HG02852 (cell line): ENCODE measurements around the gene PLAC1.

Experiments used
- ATAC-seq: cut with Tn5 transposase; IDR thresholded peaks from one replicate; pipeline ENCODE4 v1.9.1; 2021; ENCODE audit warnings: mild to moderate bottlenecking, moderate library complexity; ENCODE audit not compliant: unreplicated experiment

Gene PLAC1

GRCh38 chrX:134591502-134591901, 66.8 kb downstream of the PLAC1 start:
- ATAC-seq: no peak

GRCh38 chrX:134588806-134589205, 69.5 kb downstream of the PLAC1 start:
- ATAC-seq: no peak

GRCh38 chrX:134580907-134581306, 77.4 kb downstream of the PLAC1 start:
- ATAC-seq: no peak

GRCh38 chrX:134573683-134574035, 84.6 kb downstream of the PLAC1 start:
- ATAC-seq: no peak

- no peak for ATAC-seq
These were observed 85.2 kb downstream of the PLAC1 start for GRCh38 chrX:134572816-134573682.

- ATAC-seq: no peak
These were observed 86.5 kb downstream of the PLAC1 start for GRCh38 chrX:134571796-134572195.

GRCh38 chrX:134570899-134571298, 87.4 kb downstream of the PLAC1 start:
- ATAC-seq: no peak

- no peak for ATAC-seq
These were observed 87.8 kb downstream of the PLAC1 start for GRCh38 chrX:134570509-134570846.

- ATAC-seq: no peak
These were observed 89.0 kb downstream of the PLAC1 start for GRCh38 chrX:134569306-134569705.

GRCh38 chrX:134568285-134569016, 89.8 kb downstream of the PLAC1 start:
- ATAC-seq: no peak

- ATAC-seq: no peak
These were observed 91.8 kb downstream of the PLAC1 start for GRCh38 chrX:134566506-134566905.

- ATAC-seq: no peak
These were observed 96.3 kb downstream of the PLAC1 start for GRCh38 chrX:134562002-134562401.

GRCh38 chrX:134558133-134558532, 100.1 kb downstream of the PLAC1 start:
- ATAC-seq: no peak

GRCh38 chrX:134554291-134554690, 104.0 kb downstream of the PLAC1 start:
- no peak for ATAC-seq

GRCh38 chrX:134552351-134552750, 105.9 kb downstream of the PLAC1 start:
- no peak for ATAC-seq

GRCh38 chrX:134551376-134552048, 106.8 kb downstream of the PLAC1 start:
- no peak for ATAC-seq

GRCh38 chrX:134548257-134549201, 109.7 kb downstream of the PLAC1 start:
- no peak for ATAC-seq

GRCh38 chrX:134547047-134547679, 111.1 kb downstream of the PLAC1 start:
- no peak for ATAC-seq

GRCh38 chrX:134546187-134546586, 112.1 kb downstream of the PLAC1 start:
- no peak for ATAC-seq

GRCh38 chrX:134545510-134545909, 112.8 kb downstream of the PLAC1 start:
- ATAC-seq: no peak
